AG10803 (cell line): Measurements from ENCODE around the gene PNRC2.

Source experiments
- DNase-seq: peaks from one replicate; pipeline ENCODE4 v3.0.0; 2010; ENCODE audit warnings: low read depth
- H3K4me3 ChIP-seq: 2 replicates; pipeline ENCODE4 v1.5.1; 2011; ENCODE audit warnings: mild to moderate bottlenecking, low read length, control low read depth
- CTCF ChIP-seq: conservative IDR thresholded peaks from 2 replicates; pipeline ENCODE4 v1.5.1; 2011; ENCODE audit warnings: mild to moderate bottlenecking, low read length, control low read depth, inconsistent platforms

Gene PNRC2

GRCh38 chr1:23915466-23915865 lies 44.2 kb upstream of the PNRC2 start:
- no peak overlapping the region for H3K4me3 ChIP-seq
- no peak for DNase-seq
- TF ChIP-seq CTCF, result no peak

DNA sequence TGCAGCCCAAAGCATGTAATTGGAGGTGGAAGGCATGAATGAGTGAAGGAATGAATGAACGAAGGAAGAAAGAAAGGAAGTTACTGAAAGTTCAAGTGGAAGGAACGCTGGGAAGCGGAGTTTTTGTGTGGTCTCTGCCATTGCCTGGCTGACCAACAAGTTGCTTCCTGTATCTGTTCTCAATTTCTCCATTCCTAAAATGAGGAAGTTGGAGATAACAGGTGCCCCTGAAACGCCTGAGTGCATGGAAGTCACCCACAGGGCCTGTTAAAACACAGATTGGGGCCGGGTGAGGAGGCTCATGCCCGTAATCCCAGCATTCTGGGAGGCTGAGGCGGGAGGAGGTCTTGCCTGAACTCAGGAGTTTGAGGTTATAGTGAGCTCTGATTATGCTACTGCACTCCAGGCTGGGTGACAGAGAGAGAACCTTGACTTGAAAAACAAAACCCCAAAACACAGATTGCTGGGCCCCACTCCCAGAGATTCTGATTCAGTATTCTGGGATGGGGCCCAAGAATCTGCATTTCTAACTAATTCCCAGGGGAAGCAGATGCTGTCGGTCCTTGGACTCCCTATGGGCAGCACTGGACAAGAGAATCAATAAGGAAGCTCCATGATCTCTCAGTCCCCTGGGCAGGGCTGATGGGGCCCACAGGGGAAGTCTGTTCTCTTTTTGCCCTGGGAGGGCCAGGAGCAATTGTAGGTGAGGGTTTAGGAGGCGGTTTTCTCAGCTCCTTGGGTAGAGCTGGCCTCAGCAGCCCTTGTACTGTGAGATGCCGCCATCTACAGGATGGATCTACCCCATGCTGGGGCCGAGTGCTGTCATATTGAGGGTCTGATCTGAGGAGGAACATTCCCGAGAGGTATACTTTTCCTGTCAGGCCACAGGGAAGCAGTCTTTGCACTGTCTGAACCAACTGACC lies 43.2 kb upstream of the PNRC2 start:
- DNase-seq, result peak; percentile 43
- peak; percentile 54 for TF ChIP-seq CTCF
- no peak overlapping the region for H3K4me3 ChIP-seq

GRCh38 chr1:23922321-23922943 lies 37.2 kb upstream of the PNRC2 start:
- no peak for DNase-seq
- no peak for TF ChIP-seq CTCF
- H3K4me3 ChIP-seq, result no peak overlapping the region

DNA sequence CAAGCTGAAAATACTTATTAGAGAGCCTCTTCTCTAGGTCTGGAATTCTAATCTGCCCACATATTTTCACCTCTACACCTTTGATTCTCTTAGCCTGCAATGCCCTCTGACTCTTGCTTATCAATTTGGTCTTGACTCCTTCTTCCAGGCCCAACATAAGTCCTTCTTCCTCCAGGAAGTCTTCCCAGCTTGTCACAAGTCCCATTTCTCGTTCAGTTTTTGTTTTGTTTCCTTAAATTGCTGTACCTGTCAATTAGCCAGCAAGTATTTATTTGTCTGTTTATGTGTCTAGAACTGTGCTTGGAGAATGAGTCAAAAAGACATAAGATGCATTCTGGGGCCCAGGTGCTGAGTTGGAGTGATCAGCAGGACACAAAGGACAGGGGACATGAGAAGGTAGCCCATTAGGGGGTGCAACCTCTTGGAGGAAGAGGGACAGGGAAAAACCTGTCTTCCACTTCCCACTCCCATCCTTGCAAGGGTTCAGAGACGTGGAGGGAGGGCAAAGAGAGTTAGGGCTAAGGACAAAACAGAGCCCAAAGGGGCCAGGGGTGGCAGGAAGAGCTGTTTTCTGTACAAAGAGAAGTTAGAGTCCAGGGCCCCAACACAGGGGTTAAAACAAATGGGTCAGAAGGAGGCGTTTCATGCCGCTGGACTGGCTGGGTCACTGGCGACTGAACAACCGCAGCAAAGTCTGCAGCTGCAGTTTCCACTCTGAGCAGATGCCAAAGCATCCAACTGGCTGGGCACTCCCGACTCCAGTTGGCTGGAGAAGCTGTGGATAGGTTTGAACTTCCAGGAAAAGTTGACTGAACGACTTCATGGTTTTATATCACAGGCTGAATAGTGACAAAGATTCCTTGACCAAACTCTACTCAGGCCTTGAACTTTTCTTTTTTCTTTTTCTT lies 35.8 kb upstream of the PNRC2 start:
- peak; percentile 33 for DNase-seq
- TF ChIP-seq CTCF, result no peak
- no peak overlapping the region for H3K4me3 ChIP-seq

- H3K4me3 ChIP-seq, result no peak overlapping the region
- DNase-seq, result no peak
- TF ChIP-seq CTCF, result no peak
Observed at GRCh38 chr1:23924601-23925000, 35.0 kb upstream of the PNRC2 start.

DNA sequence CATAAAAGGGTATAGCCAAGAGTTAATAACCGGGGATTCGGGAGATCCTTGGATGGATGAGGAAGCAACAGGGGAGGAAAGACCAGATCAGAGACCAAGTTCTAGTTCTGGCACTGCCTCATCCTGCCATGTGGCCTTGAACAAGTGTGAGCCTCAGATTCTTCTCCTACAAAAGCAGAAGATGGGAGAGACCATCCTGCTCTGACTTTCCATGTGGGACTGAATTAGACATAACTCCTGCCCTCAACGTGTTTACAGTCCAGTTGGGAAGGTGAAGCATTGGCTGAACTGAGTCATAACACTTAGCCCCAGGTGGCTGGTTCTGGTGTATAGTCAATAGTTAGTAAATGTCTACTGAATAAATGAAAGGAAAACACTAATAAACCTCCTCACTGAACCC lies 34.3 kb upstream of the PNRC2 start:
- no peak for DNase-seq
- TF ChIP-seq CTCF, result no peak
- no peak overlapping the region for H3K4me3 ChIP-seq
